ENCODE measurements around the gene CD14.
"Not testable (repeated sequence)": the region's sequence is repeated elsewhere in the genome, so short reads cannot be mapped to it uniquely, and the experiment has no call there.

The CD14 gene

DNA sequence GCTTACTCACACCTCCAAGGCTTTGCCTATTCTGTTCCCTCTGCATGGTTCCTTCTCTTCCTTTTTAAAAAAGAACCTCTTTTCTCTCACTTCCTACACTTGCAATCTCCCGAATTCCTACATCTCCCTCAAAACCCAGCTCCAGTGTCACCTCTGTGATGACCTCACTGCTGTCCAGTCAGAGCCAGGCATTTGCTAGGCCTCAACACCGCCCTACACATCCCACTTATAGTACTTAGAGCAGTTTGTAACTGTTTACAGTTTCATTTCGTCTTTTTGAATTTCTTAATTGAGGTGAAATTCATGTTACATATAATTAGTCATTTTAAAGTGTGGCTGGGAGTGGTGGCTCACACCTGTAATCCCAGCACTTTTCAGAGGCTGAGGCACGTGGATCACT is 30.8 kb downstream of the CD14 start:
- H3K9ac ChIP-seq: no peak overlapping the region
- no peaks in the 10 kb centered on the region for H3K36me3 ChIP-seq
- H3K9me3 ChIP-seq: no peaks in the 10 kb centered on the region
- no peak overlapping the region for H3K4me3 ChIP-seq
- H3K4me2 ChIP-seq: no peak overlapping the region
- H3K4me1 ChIP-seq: no peaks in the 10 kb centered on the region
- no peak for TF ChIP-seq Cebpa-rat (IDR thresholded peaks at IDR 0.05)
- H3K27me3 ChIP-seq: no peaks in the 10 kb centered on the region
- H4K20me1 ChIP-seq: no peaks in the 10 kb centered on the region
- H3K27ac ChIP-seq: no peak overlapping the region

DNA sequence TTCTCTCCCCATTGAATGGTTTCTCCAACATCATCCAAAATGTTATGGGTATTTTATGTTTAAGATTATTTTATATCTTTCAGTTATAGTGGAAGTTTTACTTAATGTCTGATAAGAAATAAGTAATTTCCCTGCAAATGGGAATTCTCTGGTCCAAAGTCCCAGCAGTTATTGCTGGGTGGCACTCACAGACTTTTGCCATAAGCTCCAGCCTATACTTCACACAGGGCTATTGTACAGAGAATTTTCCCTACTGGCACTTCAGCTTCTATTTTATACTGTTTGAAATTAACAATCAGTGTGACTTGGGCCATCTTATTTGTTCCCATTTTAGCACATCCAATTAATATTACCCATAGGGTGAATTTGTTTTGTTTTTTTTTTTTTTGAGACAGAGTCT is 32.9 kb downstream of the CD14 start:
- no peak overlapping the region for H3K27ac ChIP-seq
- H3K4me1 ChIP-seq: no peaks in the 10 kb centered on the region
- H3K9ac ChIP-seq: no peak overlapping the region
- no peak for TF ChIP-seq Cebpa-rat (IDR thresholded peaks at IDR 0.05)
- H4K20me1 ChIP-seq: no peaks in the 10 kb centered on the region
- H3K4me3 ChIP-seq: no peak overlapping the region
- H3K27me3 ChIP-seq: no peaks in the 10 kb centered on the region
- H3K36me3 ChIP-seq: no peaks in the 10 kb centered on the region
- H3K9me3 ChIP-seq: no peaks in the 10 kb centered on the region
- no peak overlapping the region for H3K4me2 ChIP-seq

DNA sequence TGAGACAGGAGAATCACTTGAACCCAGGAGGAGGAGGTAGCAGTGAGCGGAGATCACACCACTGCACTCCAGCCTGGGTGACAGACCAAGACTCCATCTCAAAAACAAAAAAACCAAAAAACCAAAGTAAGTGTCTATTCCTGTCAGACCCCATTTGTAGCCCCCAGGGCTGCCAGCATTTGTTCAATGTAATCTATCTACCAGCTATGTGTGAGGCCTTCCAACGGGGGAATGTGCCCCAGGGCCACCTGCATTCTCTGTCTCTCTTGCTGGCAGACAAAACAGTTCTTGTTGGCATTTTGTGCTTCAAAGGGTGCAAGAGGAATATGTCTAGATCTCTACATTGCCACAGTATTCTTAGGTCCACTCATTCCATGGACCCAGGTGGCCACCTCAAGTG is 34.1 kb downstream of the CD14 start:
- no peak overlapping the region for H3K9ac ChIP-seq
- no peak for TF ChIP-seq Cebpa-rat (IDR thresholded peaks at IDR 0.05)
- H3K27me3 ChIP-seq: no peaks in the 10 kb centered on the region
- H3K9me3 ChIP-seq: no peaks in the 10 kb centered on the region
- no peak overlapping the region for H3K27ac ChIP-seq
- H3K4me3 ChIP-seq: no peak overlapping the region
- H3K36me3 ChIP-seq: no peaks in the 10 kb centered on the region
- H3K4me1 ChIP-seq: no peaks in the 10 kb centered on the region
- H3K4me2 ChIP-seq: no peak overlapping the region
- H4K20me1 ChIP-seq: no peaks in the 10 kb centered on the region

DNA sequence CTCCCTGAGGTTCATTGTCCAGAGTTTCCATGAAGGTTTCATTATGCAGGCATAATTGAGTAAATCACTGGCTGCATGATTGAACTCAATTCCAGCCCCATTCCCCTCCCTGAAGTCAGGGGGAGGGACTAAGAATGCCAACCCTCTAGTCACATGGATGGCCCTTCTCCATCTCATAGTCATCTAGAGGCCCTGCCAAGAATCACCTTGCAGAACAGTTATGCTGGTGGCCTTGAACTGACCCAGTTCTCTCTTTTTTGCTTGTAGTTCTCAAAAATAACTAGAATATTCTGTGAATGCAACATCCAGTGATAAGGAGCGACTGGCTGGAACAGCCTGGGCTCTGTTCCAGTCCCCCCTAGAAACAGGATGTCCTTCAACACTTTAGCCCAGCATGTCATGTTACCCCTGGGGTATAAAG is 36.6 kb downstream of the CD14 start:
- Histone ChIP-seq H3K4me3 (no peak overlapping the region), H3K27me3 (no peaks in the 10 kb centered on the region), H3K9ac (no peak overlapping the region), H3K4me1 (no peaks in the 10 kb centered on the region), H3K4me2 (no peak overlapping the region), H3K27ac (no peak overlapping the region), H3K36me3 (no peaks in the 10 kb centered on the region), H4K20me1 (no peaks in the 10 kb centered on the region), H3K9me3 (no peaks in the 10 kb centered on the region)
- no peak for TF ChIP-seq Cebpa-rat (IDR thresholded peaks at IDR 0.05)

DNA sequence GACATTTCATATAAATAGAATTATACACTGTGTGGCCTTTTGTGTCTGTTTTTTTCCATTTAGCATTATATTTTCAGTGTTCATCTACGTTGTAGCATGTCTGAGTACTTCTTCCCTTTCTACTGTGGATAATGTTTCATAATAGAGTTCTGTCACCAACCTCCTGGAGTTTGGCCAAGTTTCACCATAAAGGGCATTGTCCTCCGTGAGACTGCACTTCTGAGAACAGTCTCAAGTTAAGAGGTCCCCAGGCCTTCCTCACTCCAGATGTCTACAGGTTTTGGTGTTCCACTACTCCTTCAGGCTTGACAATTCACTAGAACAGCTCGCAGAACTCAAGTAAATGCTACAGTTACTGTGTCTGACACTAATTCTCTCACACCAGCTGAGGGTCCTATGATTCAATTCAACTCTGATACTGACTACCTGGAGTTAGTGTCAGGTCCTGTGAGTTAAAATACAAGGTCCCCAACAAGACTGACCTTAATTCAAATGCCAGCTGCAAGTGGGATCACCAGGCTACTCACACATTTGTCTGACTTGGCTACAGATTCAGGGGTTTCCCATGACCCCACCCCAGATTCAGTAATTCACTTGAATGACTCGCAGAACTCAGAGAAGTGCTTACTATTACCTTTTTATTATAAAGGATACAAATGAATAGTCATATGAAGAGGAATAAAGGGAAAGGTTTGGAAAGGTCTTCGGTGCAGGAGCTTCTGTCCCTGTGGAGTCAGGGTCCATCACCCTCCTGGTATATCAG is 37.3 kb downstream of the CD14 start:
- H3K27me3 ChIP-seq: no peaks in the 10 kb centered on the region
- no peak overlapping the region for H3K4me2 ChIP-seq
- H3K4me3 ChIP-seq: no peak overlapping the region
- H3K9me3 ChIP-seq: no peaks in the 10 kb centered on the region
- no peaks in the 10 kb centered on the region for H4K20me1 ChIP-seq
- no peaks in the 10 kb centered on the region for H3K4me1 ChIP-seq
- H3K9ac ChIP-seq: no peak overlapping the region
- H3K27ac ChIP-seq: no peak overlapping the region
- no peak for TF ChIP-seq Cebpa-rat (IDR thresholded peaks at IDR 0.05)
- no peaks in the 10 kb centered on the region for H3K36me3 ChIP-seq

DNA sequence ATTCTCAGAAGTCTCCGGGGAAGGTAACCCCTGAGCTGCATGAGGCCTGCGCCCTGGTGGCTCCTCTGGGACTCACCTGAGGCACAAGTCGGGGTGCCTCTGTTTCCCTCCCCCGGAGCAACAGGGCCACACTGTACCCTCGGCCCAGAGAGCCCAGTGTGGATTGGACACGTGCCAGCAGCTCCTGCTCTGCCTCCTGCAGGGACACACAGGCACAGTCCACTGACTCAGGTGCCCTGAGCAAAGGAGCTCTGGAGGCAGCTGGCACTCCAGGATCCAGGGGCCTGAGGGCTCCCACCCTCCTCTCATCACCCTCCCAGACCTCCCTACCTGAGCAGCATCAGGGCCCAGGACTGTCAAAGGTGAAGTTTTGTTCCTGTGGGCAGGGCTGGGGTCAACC is 38.8 kb downstream of the CD14 start:
- Histone ChIP-seq H3K4me1 (no peaks in the 10 kb centered on the region), H3K9me3 (no peaks in the 10 kb centered on the region), H4K20me1 (no peaks in the 10 kb centered on the region), H3K27ac (no peak overlapping the region), H3K27me3 (no peaks in the 10 kb centered on the region), H3K36me3 (no peaks in the 10 kb centered on the region), H3K4me3 (no peak overlapping the region), H3K9ac (no peak overlapping the region), H3K4me2 (no peak overlapping the region)
- no peak for TF ChIP-seq Cebpa-rat (IDR thresholded peaks at IDR 0.05)

DNA sequence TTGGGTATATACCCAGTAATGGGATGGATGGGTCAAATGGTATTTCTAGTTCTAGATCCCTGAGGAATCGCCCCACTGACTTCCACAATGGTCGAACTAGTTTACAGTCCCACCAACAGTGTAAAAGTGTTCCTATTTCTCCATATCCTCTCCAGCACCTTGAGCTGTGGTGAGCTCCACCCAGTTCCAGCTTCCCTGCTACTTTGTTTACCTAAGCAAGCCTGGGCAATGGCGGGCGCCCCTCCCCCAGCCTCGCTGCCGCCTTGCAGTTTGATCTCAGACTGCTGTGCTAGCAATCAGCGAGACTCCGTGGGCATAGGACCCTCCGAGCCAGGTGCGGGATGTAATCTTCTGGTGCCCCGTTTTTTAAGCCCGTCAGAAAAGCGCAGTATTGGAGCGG is 39.9 kb downstream of the CD14 start:
- not testable (repeated sequence) for H3K27ac ChIP-seq, H3K9me3 ChIP-seq, H4K20me1 ChIP-seq, H3K4me1 ChIP-seq, H3K4me3 ChIP-seq, H3K9ac ChIP-seq, H3K36me3 ChIP-seq, H3K4me2 ChIP-seq, H3K27me3 ChIP-seq

DNA sequence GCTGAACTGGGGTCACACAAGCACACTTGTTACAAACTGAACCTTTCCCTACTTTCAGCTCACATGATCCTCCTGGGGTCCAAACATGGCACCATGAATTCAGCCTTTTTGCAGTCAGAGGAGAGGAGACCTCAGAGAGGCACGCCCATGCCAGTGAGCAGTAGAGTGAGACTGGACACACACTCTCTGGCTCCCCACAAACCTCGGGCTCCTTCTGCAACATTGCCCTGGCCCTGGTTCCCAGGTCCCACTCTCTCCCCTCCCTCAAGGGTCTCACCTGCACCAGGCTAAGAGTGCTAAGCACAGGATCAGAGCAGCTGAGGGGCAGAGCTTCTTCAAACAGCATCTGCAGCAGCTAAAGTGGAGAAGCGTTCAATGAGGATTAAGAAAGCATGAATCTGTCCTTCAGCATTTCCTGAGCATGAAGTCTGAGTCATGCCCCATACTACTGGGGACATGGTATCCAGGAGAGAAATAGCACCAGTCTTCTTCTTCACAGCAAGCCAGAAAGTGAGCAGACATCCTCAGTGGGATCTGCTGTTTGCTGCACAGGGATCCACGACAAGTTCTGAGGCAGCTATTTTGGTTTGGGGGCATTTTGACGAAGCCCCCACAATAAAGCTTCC is 41.1 kb downstream of the CD14 start:
- Histone ChIP-seq H3K4me2 (no peak overlapping the region), H3K4me3 (no peak overlapping the region), H4K20me1 (no peaks in the 10 kb centered on the region), H3K9ac (no peak overlapping the region), H3K4me1 (no peaks in the 10 kb centered on the region), H3K9me3 (no peaks in the 10 kb centered on the region), H3K27me3 (no peaks in the 10 kb centered on the region), H3K36me3 (no peaks in the 10 kb centered on the region), H3K27ac (no peak overlapping the region)
- no peak for TF ChIP-seq Cebpa-rat (IDR thresholded peaks at IDR 0.05)

DNA sequence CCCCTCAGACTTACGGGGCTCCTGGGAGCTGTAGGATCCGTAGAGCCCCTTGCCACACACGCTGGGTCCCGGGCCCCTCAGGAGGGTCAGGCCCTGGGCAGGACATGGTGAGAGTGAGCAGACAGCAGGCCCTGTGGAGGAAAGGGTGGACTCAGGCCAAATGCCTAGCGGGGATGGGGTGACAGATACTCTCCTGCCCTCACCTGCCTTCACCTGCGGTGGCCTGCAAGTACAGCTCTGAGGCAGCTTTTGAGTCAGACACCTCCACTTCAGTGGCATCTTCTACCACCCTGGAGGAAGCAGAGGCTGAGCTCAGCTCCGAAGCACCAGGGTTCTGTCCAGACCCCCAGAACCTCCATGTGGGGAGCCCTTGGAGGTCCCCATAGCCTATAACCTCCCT is 42.1 kb downstream of the CD14 start:
- Histone ChIP-seq H4K20me1 (no peaks in the 10 kb centered on the region), H3K4me2 (no peak overlapping the region), H3K9ac (no peak overlapping the region), H3K9me3 (no peaks in the 10 kb centered on the region), H3K36me3 (no peaks in the 10 kb centered on the region), H3K27ac (no peak overlapping the region), H3K4me1 (no peaks in the 10 kb centered on the region), H3K27me3 (no peaks in the 10 kb centered on the region), H3K4me3 (no peak overlapping the region)
- no peak for TF ChIP-seq Cebpa-rat (IDR thresholded peaks at IDR 0.05)

DNA sequence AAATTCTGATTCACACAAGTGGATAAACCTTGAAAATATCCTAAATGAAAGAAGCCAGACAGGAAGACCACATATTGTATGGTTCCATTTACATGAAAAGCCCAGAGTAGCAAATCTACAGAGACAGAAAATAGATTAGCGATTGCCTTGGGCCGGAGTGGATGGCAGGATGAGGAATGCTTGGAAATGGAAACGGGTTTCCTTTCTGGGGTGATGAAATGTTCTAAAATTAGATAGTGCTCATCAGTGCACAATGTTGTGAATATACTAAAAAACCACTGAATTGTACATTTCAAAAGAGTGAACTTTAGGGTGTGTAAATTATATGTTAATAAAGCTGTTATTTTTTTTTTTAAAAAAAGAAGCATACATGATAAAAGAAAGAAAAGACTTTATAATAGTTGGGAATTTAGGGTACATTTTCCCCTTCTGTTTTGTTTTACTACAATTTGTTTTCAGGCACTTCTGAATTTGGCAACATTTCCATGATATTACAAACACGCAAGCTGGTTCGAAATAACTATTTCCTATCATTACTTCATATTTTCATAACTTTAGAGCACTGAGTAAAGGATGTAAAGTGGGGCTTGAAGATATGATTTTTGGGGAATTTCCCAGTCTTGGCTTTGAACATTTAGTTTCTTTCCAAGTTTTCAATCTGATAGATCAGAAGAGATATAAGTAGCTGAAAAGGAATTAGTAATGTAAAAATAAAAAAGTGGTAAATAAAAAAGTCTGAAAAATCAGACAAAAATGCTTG is 44.5 kb downstream of the CD14 start:
- Histone ChIP-seq H4K20me1 (no peaks in the 10 kb centered on the region), H3K27me3 (no peaks in the 10 kb centered on the region), H3K9ac (no peak overlapping the region), H3K4me3 (no peak overlapping the region), H3K27ac (no peak overlapping the region), H3K36me3 (no peaks in the 10 kb centered on the region), H3K4me2 (no peak overlapping the region), H3K4me1 (no peaks in the 10 kb centered on the region), H3K9me3 (no peaks in the 10 kb centered on the region)
- TF ChIP-seq Cebpa-rat (IDR thresholded peaks at IDR 0.05): no peak
